Measurements from ENCODE around the gene SNAP25.

SNAP25 gene

DNA sequence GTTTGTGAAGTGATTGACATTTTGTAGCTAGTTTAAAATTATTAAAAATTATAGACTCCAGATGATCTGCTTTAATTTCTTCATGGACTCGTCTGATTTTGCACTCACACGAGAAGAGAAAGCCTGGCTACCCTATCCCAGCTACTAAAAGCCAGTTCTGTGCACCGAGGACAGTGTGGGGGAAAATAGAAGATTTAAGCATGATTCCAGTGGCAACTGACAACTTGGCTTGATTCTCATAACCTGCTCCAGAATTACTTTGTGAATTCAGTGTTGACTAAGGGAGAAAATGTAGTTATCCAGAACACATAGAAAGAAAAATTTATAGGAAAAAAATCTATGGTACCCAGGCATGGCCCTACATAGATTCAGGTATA, 88.7 kb downstream of the SNAP25 start:
- DNase-seq: no peak

DNA sequence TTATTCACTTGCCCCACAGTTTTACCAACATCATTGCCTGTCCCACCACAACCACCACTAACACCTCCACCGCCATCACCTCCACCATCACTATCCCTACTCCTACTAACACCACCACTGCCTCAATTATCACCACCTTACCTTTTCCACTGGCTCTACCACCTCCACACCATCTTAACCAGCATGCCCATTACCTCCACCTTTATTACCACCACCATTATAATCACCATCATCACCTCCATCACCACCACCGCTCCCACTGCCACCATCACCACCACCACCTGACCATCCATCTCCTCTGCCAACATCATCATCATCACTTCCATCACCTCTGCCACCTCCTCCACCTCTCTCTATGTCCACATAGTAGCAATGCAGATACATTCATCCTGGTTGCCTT, 90.0 kb downstream of the SNAP25 start:
- DNase-seq: no peak

DNA sequence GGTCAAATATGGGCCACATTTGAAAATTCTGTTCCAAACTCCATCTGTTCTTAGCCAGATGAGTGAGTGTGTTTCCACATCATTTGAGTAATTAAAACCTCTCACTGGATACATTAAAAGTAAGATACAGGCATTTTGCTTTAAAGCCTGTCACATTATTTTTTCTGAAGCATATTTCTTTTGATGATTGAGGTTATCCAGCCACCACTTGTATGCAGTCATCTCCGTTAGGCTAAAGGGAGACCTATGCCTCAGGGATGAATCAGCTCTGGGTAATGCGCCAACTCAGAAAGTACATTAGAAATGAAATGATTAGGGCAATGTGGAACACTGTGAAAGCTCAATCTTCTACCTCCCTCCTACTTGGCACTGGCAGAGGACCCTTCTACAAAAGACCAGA, 90.7 kb downstream of the SNAP25 start:
- no peak for DNase-seq

DNA sequence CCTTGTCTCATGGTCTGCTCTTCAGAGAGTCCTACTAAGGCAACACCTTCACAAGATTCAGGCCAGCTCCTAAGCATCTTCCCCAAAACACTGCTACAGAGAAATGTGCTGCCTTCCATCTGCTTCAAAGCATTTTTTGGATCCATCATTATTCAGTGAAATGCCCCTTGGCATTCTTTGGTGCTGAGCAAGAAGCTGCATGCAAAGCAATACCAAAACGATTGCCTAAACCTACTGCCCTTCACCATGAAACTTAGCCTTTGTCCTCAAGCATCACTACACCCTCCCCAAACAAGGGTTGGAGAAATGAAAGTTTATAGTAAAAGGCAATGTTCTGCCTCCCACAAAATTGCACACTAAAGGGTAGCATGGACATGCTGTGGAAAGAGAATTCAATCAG, 93.5 kb downstream of the SNAP25 start:
- DNase-seq: no peak

- DNase-seq: no peak
Observed at GRCh38 chr20:10313215-10313614, 94.6 kb downstream of the SNAP25 start.

GRCh38 chr20:10313701-10314100, 95.1 kb downstream of the SNAP25 start:
- DNase-seq: no peak

GRCh38 chr20:10314198-10314597, 95.6 kb downstream of the SNAP25 start:
- no peak for DNase-seq

DNA sequence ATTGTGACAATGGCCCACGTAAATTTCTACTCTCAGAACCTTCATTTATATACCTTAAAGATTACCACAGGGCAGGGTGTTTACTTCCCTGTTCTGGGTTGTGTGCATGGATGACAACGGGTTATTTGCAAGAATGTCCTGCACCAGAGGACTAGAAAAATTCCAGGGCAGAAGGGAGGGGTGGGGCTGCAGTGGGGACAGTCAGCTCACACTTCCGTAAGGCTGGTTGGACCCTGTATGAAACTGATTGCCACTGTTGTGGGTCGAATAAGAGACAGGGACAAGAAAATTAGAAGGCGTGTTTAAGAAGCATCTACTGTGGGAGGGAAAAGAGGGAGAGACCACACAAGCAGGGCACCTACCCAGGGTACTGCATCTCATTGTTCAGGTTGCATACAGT, 96.5 kb downstream of the SNAP25 start:
- no peak for DNase-seq

DNA sequence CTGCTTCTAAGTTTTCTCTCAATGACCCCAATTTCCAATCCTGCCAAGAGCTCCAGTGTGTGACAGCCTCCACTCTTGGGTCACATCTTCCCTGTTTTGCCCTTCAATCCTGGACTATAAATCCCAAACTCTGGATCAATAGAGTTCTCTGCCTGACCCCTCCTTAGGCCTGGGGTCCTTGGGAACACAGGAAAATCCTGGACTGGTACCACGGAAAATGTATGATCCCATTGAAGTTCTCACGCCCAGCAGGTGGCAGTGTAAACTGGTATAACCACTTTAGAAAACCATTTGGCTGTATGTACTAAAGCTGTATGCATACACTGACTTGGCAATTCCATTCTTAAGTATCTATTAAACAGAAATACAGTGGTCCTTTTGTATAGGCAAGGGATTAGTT, 98.0 kb downstream of the SNAP25 start:
- DNase-seq: no peak

- peak; percentile 13 for DNase-seq
Observed at GRCh38 chr20:10318291-10319024, 99.8 kb downstream of the SNAP25 start.

- no peak for DNase-seq
Observed at GRCh38 chr20:10319855-10320254, 101.2 kb downstream of the SNAP25 start.

GRCh38 chr20:10321138-10321717, 102.6 kb downstream of the SNAP25 start:
- no peak for DNase-seq

DNA sequence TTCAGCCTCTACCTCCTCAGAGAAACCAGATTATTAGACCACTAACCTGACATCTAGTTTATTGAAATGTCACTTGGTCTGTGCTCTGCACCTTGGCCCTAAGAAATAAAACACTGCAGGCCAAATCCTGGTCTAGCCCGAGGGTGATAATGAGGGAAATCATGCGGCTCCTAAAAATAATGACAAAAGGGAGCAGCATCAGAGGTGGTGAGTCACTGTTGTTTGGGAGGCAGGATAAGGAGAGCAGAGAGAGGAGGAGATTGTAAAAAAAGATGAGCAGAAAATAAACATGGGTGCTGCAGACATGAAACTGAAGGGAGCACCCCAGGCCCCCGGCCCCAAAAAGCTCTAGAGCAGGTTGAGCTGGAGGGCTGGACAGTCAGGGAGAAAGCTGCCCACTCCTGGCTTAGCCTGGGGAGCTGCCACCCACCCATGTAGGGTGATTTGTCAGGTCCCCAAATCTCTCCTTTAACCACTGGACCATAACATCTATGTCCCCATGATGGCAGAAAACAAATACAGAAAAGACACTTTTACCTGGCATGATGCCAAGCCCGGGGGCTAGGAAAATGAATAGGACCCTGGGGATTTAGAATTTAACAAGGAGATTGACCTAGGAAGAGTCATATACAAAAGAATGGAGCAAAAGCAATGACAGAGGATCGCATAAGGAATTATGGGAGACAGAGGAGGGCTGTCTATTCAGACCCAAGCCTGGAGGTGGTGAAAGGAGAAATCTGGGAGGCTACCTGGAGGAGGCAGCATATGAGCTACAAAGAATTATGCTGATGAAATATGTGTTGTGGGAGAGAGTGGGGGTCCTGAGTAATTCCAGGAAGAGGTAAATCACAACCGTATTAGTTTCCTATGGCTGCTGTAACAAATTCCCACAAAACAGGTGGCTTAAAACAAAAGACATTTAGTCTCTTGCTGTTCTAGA, 103.7 kb downstream of the SNAP25 start:
- DNase-seq: no peak

GRCh38 chr20:10323729-10324128, 105.1 kb downstream of the SNAP25 start:
- DNase-seq: no peak

GRCh38 chr20:10324198-10324847, 105.7 kb downstream of the SNAP25 start:
- no peak for DNase-seq

DNA sequence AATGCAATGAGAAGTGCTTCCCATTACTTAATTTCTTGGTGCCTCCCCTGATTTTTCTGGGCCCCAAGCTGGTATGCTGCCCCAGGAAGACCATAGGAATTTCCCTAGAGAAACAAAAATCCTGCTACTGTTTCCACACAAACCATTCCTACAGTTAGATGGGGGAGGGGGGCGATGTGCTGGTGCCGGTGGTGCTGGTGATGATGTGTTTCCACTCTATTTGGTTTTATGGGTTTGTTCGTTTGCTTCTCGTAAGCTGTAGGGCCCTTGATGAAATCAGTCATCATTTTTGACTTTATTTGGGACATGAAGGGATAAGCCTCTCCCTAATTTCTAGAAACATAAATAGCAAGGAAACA, 110.2 kb downstream of the SNAP25 start:
- DNase-seq: no peak

GRCh38 chr20:10329387-10330005, 110.9 kb downstream of the SNAP25 start:
- no peak for DNase-seq

DNA sequence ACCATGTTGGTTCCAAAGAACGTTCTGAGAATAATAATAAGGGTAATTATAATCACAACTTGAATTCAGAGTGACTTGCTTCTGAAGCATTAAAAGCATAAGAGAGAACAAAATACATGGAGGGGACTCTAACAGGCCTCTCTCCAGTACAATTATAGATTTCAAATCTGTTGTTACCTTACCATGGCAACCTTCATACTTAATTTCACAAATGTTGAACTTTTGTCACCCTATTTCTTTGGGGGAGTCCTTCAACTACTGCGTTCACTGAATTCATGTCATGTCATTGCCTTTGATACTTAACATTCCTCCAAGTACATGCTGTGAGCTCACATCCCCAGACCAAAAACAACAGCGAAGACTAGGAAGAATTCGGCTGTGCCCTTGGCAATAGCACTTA, 111.4 kb downstream of the SNAP25 start:
- no peak for DNase-seq

- no peak for DNase-seq
Observed at GRCh38 chr20:10332656-10333415, 114.2 kb downstream of the SNAP25 start.

- DNase-seq: no peak
Observed at GRCh38 chr20:10336959-10337729, 118.5 kb downstream of the SNAP25 start.

GRCh38 chr20:10338426-10339180, 120.0 kb downstream of the SNAP25 start:
- DNase-seq: no peak

Measured in suppressor macrophage treated with lipopolysaccharide for 4 hours (primary cell).